NT2/D1 (cell line): ENCODE results near the gene LGALS7.

Experiments
- SUZ12 ChIP-seq: IDR thresholded peaks from 2 replicates; pipeline ENCODE4 v1.6.1; 2011; ENCODE audit not compliant: insufficient read length, insufficient read depth; ENCODE audit errors: extremely low read depth
- ZNF274 ChIP-seq: IDR thresholded peaks from 2 replicates; pipeline ENCODE4 v1.6.1; 2011; ENCODE audit warnings: mild to moderate bottlenecking, low read depth, low read length

GRCh38 chr19:38816131-38816750 lies 42.9 kb upstream of the LGALS7 start:
- TF ChIP-seq SUZ12, result no peak
- TF ChIP-seq ZNF274, result no peak
